Measurements from ENCODE around the gene CAPZB.

DNA sequence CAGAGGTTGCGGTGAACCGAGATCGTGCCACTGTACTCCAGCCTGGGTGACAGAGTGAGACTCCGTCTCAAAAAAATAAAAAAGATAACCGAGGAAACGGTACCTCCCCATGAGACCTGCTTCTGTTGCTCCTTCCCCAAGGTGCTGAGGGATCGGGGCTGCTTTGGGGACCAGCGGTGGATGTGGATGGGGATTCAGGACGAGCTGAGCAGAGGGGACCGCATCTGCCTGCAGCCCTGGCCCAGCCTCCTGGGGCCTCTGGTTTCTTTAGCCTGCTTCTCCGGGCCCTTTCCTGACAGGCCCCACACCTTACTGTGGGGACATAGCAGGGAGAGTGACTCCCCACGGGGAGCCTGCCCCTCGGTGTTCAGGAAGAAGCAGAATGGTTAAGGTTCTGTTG, 156.2 kb downstream of the CAPZB start:
- no peak for TF ChIP-seq ZNF565 (CRISPR knock-in tag; conservative IDR thresholded peaks at IDR 0.05; ENCODE audit: low read depth)
- TF ChIP-seq, protein P1, sequence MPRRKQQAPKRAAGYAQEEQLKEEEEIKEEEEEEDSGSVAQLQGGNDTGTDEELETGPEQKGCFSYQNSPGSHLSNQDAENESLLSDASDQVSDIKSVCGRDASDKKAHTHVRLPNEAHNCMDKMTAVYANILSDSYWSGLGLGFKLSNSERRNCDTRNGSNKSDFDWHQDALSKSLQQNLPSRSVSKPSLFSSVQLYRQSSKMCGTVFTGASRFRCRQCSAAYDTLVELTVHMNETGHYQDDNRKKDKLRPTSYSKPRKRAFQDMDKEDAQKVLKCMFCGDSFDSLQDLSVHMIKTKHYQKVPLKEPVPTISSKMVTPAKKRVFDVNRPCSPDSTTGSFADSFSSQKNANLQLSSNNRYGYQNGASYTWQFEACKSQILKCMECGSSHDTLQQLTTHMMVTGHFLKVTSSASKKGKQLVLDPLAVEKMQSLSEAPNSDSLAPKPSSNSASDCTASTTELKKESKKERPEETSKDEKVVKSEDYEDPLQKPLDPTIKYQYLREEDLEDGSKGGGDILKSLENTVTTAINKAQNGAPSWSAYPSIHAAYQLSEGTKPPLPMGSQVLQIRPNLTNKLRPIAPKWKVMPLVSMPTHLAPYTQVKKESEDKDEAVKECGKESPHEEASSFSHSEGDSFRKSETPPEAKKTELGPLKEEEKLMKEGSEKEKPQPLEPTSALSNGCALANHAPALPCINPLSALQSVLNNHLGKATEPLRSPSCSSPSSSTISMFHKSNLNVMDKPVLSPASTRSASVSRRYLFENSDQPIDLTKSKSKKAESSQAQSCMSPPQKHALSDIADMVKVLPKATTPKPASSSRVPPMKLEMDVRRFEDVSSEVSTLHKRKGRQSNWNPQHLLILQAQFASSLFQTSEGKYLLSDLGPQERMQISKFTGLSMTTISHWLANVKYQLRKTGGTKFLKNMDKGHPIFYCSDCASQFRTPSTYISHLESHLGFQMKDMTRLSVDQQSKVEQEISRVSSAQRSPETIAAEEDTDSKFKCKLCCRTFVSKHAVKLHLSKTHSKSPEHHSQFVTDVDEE (CRISPR knock-in tag; IDR thresholded peaks at IDR 0.05) = no peak
- no peak for TF ChIP-seq OSR1 (CRISPR knock-in tag; IDR thresholded peaks at IDR 0.05)
- TF ChIP-seq ZFP3 (CRISPR knock-in tag; IDR thresholded peaks at IDR 0.05) = no peak
- TF ChIP-seq ARNTL (CRISPR knock-in tag; IDR thresholded peaks at IDR 0.05; ENCODE audit: borderline replicate concordance, low read depth) = no peak
- TF ChIP-seq, protein P2, sequence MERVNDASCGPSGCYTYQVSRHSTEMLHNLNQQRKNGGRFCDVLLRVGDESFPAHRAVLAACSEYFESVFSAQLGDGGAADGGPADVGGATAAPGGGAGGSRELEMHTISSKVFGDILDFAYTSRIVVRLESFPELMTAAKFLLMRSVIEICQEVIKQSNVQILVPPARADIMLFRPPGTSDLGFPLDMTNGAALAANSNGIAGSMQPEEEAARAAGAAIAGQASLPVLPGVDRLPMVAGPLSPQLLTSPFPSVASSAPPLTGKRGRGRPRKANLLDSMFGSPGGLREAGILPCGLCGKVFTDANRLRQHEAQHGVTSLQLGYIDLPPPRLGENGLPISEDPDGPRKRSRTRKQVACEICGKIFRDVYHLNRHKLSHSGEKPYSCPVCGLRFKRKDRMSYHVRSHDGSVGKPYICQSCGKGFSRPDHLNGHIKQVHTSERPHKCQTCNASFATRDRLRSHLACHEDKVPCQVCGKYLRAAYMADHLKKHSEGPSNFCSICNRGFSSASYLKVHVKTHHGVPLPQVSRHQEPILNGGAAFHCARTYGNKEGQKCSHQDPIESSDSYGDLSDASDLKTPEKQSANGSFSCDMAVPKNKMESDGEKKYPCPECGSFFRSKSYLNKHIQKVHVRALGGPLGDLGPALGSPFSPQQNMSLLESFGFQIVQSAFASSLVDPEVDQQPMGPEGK (CRISPR knock-in tag; IDR thresholded peaks at IDR 0.05; ENCODE audit: borderline replicate concordance) = no peak
- no peak for TF ChIP-seq TCF4 (CRISPR knock-in tag; IDR thresholded peaks at IDR 0.05; ENCODE audit: borderline replicate concordance)

Measured in SK-N-SH treated with all-trans-retinoic acid at 6 μM for 48 hours (cell line).